Keratinocyte (primary cell): ENCODE measurements around the gene TRAIP.

ENCODE experiments used
- EZH2 ChIP-seq: IDR thresholded peaks from one replicate; pipeline ENCODE4 v1.6.1; 2012; ENCODE audit warnings: inconsistent platforms, mild to moderate bottlenecking, low read length, moderate library complexity
- TF ChIP-seq, protein P1 (sequence below), 3 experiments: IDR thresholded peaks in 1 of 3; conservative IDR thresholded peaks in 1 of 3; optimal IDR thresholded peaks in 1 of 3; 2 replicates in 2 of 3; 3 replicates in 1 of 3; pipeline versions ENCODE3 to v1.5.1; 2011; ENCODE audit warnings: low read length in 3 of 3, mild to moderate bottlenecking in 3 of 3, moderate library complexity in 2 of 3, control low read depth in 1 of 3, inconsistent platforms in 1 of 3; ENCODE audit not compliant: insufficient read depth in 2 of 3; ENCODE audit errors: extremely low read depth in 1 of 3

DNA sequence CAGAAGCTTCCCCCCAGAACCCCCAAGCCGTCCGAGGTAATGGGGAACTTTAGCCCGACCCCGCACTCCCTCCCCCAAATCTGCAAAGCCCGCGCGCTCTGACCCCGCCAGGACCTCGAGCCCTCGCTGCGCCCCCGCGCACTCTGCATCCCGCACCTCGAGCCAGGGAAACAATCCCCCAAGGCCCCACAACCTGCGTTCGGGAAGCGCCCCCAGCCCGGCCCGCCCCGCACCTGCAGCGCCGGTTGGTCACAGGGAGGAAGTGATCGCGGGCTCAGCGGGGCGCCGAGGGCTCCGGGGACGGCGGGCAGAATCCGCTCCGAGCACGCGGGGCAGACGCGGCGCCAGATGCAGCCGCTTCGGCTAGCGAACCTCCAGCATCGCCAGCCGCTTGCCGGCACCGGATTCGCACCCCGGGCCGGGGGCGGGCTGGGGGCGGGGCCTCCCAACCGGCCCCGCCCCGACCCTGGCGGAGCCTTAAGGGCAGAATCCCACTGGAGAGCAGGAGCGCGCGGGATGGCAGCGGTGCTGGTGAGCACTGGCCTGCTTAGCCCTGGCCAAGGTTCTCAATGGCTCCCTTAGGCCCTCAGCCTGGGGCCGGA lies 13.3 kb upstream of the TRAIP start, which contains the start of gene CAMKV:
- TF ChIP-seq EZH2, result peak; percentile 30
- TF ChIP-seq, protein P1, sequence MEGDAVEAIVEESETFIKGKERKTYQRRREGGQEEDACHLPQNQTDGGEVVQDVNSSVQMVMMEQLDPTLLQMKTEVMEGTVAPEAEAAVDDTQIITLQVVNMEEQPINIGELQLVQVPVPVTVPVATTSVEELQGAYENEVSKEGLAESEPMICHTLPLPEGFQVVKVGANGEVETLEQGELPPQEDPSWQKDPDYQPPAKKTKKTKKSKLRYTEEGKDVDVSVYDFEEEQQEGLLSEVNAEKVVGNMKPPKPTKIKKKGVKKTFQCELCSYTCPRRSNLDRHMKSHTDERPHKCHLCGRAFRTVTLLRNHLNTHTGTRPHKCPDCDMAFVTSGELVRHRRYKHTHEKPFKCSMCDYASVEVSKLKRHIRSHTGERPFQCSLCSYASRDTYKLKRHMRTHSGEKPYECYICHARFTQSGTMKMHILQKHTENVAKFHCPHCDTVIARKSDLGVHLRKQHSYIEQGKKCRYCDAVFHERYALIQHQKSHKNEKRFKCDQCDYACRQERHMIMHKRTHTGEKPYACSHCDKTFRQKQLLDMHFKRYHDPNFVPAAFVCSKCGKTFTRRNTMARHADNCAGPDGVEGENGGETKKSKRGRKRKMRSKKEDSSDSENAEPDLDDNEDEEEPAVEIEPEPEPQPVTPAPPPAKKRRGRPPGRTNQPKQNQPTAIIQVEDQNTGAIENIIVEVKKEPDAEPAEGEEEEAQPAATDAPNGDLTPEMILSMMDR (optimal IDR thresholded peaks at IDR 0.05 in 1 of 3, IDR thresholded peaks at IDR 0.05 in 1 of 3, conservative IDR thresholded peaks at IDR 0.05 in 1 of 3; ENCODE audit: extremely low read depth in 1 of 3, insufficient read depth in 2 of 3, low read length in 3 of 3), result no peak
